Non-pigmented ciliary epithelial cell (primary cell): Measurements from ENCODE around the gene RAC3.

ENCODE experiments used
- DNase-seq: peaks from one replicate; pipeline ENCODE4 v3.0.0-alpha.2; 2010; ENCODE audit warnings: low read depth

RAC3 gene

GRCh38 chr17:82031303-82031884, at the start of gene RAC3:
Gene RAC3, plus strand, starts transcription at chr17:82031678. Its CDS starts 84 bp downstream, at chr17:82031762.
- DNase-seq = no peak

- no peak for DNase-seq
These were observed 48.4 kb upstream of the RAC3 start for GRCh38 chr17:81983011-81983638.

- DNase-seq = no peak
These were observed 47.7 kb upstream of the RAC3 start for GRCh38 chr17:81983639-81984373.

GRCh38 chr17:81984773-81985410, 46.6 kb upstream of the RAC3 start:
- DNase-seq = no peak

GRCh38 chr17:81986606-81987005, 44.9 kb upstream of the RAC3 start:
- DNase-seq = no peak

GRCh38 chr17:81987161-81987770, 44.2 kb upstream of the RAC3 start:
- no peak for DNase-seq

GRCh38 chr17:81990836-81991683, 40.4 kb upstream of the RAC3 start:
- DNase-seq = no peak

GRCh38 chr17:81991684-81992305, 39.7 kb upstream of the RAC3 start:
- no peak for DNase-seq

- DNase-seq = no peak
These were observed 39.0 kb upstream of the RAC3 start for GRCh38 chr17:81992306-81993102.

- DNase-seq = no peak
These were observed 37.5 kb upstream of the RAC3 start for GRCh38 chr17:81993729-81994592.

- DNase-seq = no peak
These were observed 36.6 kb upstream of the RAC3 start for GRCh38 chr17:81994593-81995462.

GRCh38 chr17:81995463-81996231, 35.8 kb upstream of the RAC3 start:
- no peak for DNase-seq

GRCh38 chr17:81996232-81996756, 35.2 kb upstream of the RAC3 start:
- DNase-seq = no peak

GRCh38 chr17:81996757-81997441, 34.6 kb upstream of the RAC3 start:
- DNase-seq = no peak

GRCh38 chr17:81998212-81998611, 33.3 kb upstream of the RAC3 start:
- no peak for DNase-seq

- DNase-seq = no peak
These were observed 32.6 kb upstream of the RAC3 start for GRCh38 chr17:81998691-81999438.
